Thyroid gland (tissue), 4 donors: ENCODE data around the gene ABCF2. TPM values are rescaled to one million over a fixed set of nuclear protein-coding genes. Genes with fewer than 3 reads are reported as not detected.

Experiments used
- DNase-seq, 2 donors: peaks; one replicate each; pipeline ENCODE4 v3.0.0-alpha.2; 2019
- H3K27ac ChIP-seq, 3 donors: fragments of 200-600 bp; sonication (generic); 1 replicate in 2 of 3; 2 replicates in 1 of 3; pipeline ENCODE4 v1.5.1; 2016 to 2019; ENCODE audit warnings: mild to moderate bottlenecking in 1 of 3, moderate library complexity in 1 of 3
- H3K27me3 ChIP-seq: fragments of 200-600 bp; sonication (generic); one replicate; pipeline ENCODE4 v1.5.1; 2019
- H3K36me3 ChIP-seq, 2 donors: fragments of 200-600 bp; sonication (generic); one replicate each; pipeline ENCODE4 v1.5.1; 2016 to 2019
- H3K4me1 ChIP-seq, 2 donors: fragments of 200-600 bp; sonication (generic); one replicate each; pipeline ENCODE4 v1.5.1; 2017 to 2019
- H3K4me3 ChIP-seq, 3 donors: fragments of 200-600 bp; sonication (generic); replicated peaks in 1 of 3; 1 replicate in 2 of 3; 2 replicates in 1 of 3; pipeline ENCODE4 v1.5.1; 2016; ENCODE audit warnings: mild to moderate bottlenecking in 1 of 3
- H3K9me3 ChIP-seq: fragments of 200-600 bp; sonication (generic); one replicate; pipeline ENCODE4 v1.5.1; 2017
- POLR2A ChIP-seq, 2 donors: fragments of 450-650 bp; IDR thresholded peaks; one replicate each; pipeline ENCODE4 v1.6.1; 2017; ENCODE audit warnings: antibody characterized with exemption in 2 of 2, mild to moderate bottlenecking in 2 of 2, moderate library complexity in 1 of 2
- WGBS, 2 donors: methylation state at CpG; one replicate each; pipeline ENCODE4 v1.1.5; 2017; 5-methylcytosine and 5-hydroxymethylcytosine counted together
- intact Hi-C: fragments of 100-400 bp; cut with DNase I; formaldehyde crosslinking; loops from one replicate; pipeline ENCODE4 v1.15.1; 2023
- total RNA-seq, 4 donors: library from RNA; depleted of rRNA; stranded (reverse); fragments of >200 nt; gene quantifications; one replicate each; pipeline ENCODE4 v1.2.3, GENCODE V29; 2016
- TF ChIP-seq, protein P1 (sequence below), 6 experiments: fragments of 200-600 bp in 3 of 6; fragments of 450-650 bp in 3 of 6; sonication (generic) in 3 of 6; IDR thresholded peaks; one replicate each; pipeline ENCODE4 v1.5.1; 2016 to 2019; ENCODE audit warnings: antibody characterized with exemption in 6 of 6, mild to moderate bottlenecking in 2 of 6, inconsistent platforms in 1 of 6, moderate library complexity in 1 of 6

ABCF2 gene
- total RNA-seq, 4 donors from 2014 or later, result 23.8 to 39.4 (median 34.1) TPM

DNA sequence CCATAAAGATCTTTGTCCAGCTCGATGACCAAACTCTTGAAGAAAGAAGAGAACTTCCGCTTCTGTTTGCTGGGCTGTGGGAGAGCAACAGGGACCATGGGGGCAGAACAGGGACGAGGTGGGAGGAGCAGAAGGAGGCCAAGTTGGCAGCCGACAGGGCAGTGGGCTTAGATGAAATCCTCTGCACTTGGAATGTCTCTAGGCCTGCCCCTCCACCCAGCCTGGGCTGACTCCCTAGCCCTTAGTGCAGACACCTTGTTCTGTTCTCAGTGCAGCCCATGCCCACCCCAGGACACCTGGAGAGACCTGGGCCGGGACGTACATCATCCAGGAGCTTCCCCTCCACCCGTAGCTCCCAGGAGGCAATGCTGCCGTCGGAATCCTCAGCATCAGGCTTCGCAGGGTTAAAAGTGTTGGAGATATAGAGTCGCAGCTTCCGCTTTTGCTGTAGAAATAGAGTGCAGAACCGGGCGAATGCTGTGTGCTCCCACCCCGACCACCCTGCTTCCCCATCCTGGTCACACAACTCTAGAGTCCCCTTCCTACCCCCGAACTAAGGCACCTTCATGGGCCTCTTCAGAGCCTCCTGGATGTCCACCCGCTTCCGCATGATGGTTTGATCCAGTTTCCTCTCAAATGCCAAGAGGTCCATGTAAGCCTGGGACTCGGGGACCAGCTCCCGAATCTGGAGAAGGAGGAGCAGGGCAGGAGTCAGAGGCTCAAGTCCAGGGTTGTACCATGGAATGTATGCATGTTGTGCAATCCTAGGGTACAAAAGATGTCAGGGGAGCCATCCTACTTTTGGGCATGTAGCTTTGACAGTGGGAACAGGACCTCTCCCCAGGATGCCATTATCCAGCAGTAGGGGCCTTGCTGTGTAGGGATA is 15.4 kb upstream of the ABCF2 start:
- no peak for DNase-seq
- WGBS, 2 donors, result 73 to 81% methylated on average over 19 of the region's 20 CpGs
- no peaks in the 10 kb centered on the region for H3K27me3 ChIP-seq
- H3K4me1 ChIP-seq, result peaks cover 18 to 43% of the 10 kb centered on the region in 2 donors
- intact Hi-C loops, result no loop called here
- H3K4me3 ChIP-seq, result no peak overlapping the region
- peaks cover 20 to 30% of the 10 kb centered on the region in 2 donors for H3K36me3 ChIP-seq
- no peak overlapping the region for H3K27ac ChIP-seq
- no peaks in the 10 kb centered on the region for H3K9me3 ChIP-seq
- no peak for TF ChIP-seq POLR2A (IDR thresholded peaks at IDR 0.05)
- TF ChIP-seq, protein P1, sequence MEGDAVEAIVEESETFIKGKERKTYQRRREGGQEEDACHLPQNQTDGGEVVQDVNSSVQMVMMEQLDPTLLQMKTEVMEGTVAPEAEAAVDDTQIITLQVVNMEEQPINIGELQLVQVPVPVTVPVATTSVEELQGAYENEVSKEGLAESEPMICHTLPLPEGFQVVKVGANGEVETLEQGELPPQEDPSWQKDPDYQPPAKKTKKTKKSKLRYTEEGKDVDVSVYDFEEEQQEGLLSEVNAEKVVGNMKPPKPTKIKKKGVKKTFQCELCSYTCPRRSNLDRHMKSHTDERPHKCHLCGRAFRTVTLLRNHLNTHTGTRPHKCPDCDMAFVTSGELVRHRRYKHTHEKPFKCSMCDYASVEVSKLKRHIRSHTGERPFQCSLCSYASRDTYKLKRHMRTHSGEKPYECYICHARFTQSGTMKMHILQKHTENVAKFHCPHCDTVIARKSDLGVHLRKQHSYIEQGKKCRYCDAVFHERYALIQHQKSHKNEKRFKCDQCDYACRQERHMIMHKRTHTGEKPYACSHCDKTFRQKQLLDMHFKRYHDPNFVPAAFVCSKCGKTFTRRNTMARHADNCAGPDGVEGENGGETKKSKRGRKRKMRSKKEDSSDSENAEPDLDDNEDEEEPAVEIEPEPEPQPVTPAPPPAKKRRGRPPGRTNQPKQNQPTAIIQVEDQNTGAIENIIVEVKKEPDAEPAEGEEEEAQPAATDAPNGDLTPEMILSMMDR (IDR thresholded peaks at IDR 0.05), result no peak

DNA sequence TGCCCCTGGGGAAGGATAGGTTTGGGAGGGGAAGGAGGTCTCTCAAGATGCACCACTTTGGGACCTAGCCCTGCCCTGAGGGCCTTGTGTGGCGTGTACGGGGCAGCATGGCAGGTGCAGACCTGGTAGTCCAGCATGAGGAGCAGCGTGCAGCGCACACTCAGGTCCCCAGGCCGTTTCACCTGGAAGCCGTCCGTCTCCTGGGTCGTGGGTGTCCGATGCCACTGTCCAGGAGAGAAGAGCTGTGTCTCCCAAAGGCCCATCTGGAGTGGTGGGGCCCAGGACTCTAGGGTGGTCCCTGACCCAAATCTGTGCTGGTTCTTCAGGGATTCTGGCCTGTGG is 14.7 kb upstream of the ABCF2 start:
- intact Hi-C loops, result no loop called here
- Histone ChIP-seq H3K4me3 (no peak overlapping the region), H3K9me3 (no peaks in the 10 kb centered on the region), H3K4me1 (peaks cover 12 to 36% of the 10 kb centered on the region in 2 donors), H3K27me3 (no peaks in the 10 kb centered on the region), H3K27ac (no peak overlapping the region), H3K36me3 (peaks cover 25 to 35% of the 10 kb centered on the region in 2 donors)
- DNase-seq, result no peak
- WGBS, 2 donors, result 91 to 100% methylated on average over 4 to 5 of the region's 9 CpGs
- no peak for TF ChIP-seq POLR2A (IDR thresholded peaks at IDR 0.05)
- TF ChIP-seq, protein P1 (IDR thresholded peaks at IDR 0.05), result no peak

DNA sequence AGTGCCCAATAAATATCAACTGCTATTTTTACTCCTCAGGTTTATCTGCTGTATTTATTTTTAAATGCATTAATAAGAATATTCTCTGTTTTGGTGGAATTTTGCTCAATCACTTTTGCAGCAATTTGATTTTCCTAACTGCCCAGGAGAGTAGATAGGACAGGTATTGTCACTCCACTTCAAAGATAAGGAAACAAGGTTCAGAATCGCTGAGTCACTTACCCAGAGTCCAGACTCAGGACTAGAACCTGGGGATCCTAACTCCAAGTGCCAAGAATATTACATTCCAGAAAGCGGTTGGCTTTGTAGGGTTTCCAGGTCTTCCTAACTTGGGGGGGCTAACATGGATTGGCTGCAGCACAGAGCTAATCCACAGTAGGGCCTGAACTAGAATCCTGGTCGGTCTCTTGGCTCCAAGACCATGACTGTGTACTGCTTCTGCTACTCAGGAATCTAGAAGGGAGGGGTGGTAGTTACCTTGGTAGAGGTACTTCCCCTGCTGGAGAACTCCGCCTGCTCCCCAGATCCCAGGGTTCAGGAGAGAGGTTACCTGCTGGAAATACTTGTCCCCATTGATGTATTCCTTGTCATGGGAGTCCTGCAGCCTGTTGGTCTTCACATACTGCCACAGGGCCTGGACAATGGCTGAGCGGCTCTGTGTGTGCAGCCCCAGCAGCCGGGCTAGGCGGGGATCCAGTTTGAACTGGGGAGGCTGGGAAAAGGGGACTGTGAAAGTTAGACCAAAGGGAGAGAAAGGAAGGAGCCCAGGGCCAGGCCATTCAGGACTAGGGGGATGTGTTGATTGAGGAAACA is 14.1 kb upstream of the ABCF2 start:
- Histone ChIP-seq H3K36me3 (peaks cover 25 to 35% of the 10 kb centered on the region in 2 donors), H3K4me3 (no peak overlapping the region), H3K27me3 (no peaks in the 10 kb centered on the region), H3K9me3 (no peaks in the 10 kb centered on the region), H3K27ac (no peak overlapping the region), H3K4me1 (peaks cover 7 to 31% of the 10 kb centered on the region in 2 donors)
- intact Hi-C loops, result no loop called here
- 91 to 96% methylated on average over 7 of the region's 7 CpGs for WGBS, 2 donors
- TF ChIP-seq, protein P1 (IDR thresholded peaks at IDR 0.05), result no peak
- TF ChIP-seq POLR2A (IDR thresholded peaks at IDR 0.05), result no peak
- DNase-seq, result no peak

- H3K9me3 ChIP-seq, result no peaks in the 10 kb centered on the region
- H3K27me3 ChIP-seq, result no peaks in the 10 kb centered on the region
- H3K27ac ChIP-seq, result no peak overlapping the region
- peaks cover 6 to 26% of the 10 kb centered on the region in 2 donors for H3K4me1 ChIP-seq
- peaks cover 29 to 40% of the 10 kb centered on the region in 2 donors for H3K36me3 ChIP-seq
- H3K4me3 ChIP-seq, result no peak overlapping the region
- TF ChIP-seq, protein P1 (IDR thresholded peaks at IDR 0.05), result no peak
- TF ChIP-seq POLR2A (IDR thresholded peaks at IDR 0.05), result no peak
- 79 to 89% methylated on average over 4 of the region's 4 CpGs for WGBS, 2 donors
- DNase-seq, result no peak
- intact Hi-C loops, result no loop called here
Observed at GRCh38 chr7:151240536-151240935, 13.5 kb upstream of the ABCF2 start.
